H9 (cell line): ENCODE results near the gene IGF1R. TPM values are rescaled to one million over a fixed set of nuclear protein-coding genes. Genes with fewer than 3 reads are reported as not detected.

Experiments used
- DNase-seq: peaks from one replicate; pipeline ENCODE4 v3.0.0-alpha.2; 2017
- H2AFZ ChIP-seq: one replicate; pipeline ENCODE4 v1.6.1; 2013; ENCODE audit warnings: mild to moderate bottlenecking, low read length, control low read depth, moderate library complexity
- H2AK5ac ChIP-seq: 2 replicates; pipeline ENCODE4 v1.6.1; 2013; ENCODE audit warnings: low read length, control low read depth, mixed read lengths; ENCODE audit not compliant: insufficient read length
- H2BK120ac ChIP-seq: one replicate; pipeline ENCODE4 v1.6.1; 2013; ENCODE audit warnings: low read depth, mild to moderate bottlenecking, low read length, control low read depth, inconsistent platforms; ENCODE audit not compliant: poor library complexity, severe bottlenecking
- H2BK12ac ChIP-seq: 2 replicates; pipeline ENCODE4 v1.6.1; 2013; ENCODE audit warnings: low read length, control low read depth, mixed read lengths, low read depth; ENCODE audit not compliant: insufficient read length
- H2BK15ac ChIP-seq: 2 replicates; pipeline ENCODE4 v1.6.1; 2013; ENCODE audit warnings: low read depth, low read length, control low read depth
- H2BK20ac ChIP-seq: one replicate; pipeline ENCODE4 v1.6.1; 2013; ENCODE audit warnings: low read depth, mild to moderate bottlenecking, low read length, control low read depth, inconsistent platforms; ENCODE audit not compliant: poor library complexity, severe bottlenecking
- H2BK5ac ChIP-seq: 2 replicates; pipeline ENCODE4 v1.6.1; 2013; ENCODE audit warnings: low read length, control low read depth, mixed read lengths; ENCODE audit not compliant: insufficient read length
- H3K14ac ChIP-seq: 2 replicates; pipeline ENCODE4 v1.6.1; 2013; ENCODE audit warnings: low read length, control low read depth; ENCODE audit not compliant: insufficient read depth
- H3K18ac ChIP-seq: 2 replicates; pipeline ENCODE4 v1.6.1; 2013; ENCODE audit warnings: low read depth, mild to moderate bottlenecking, mixed read lengths, low read length, control low read depth; ENCODE audit not compliant: insufficient read length
- H3K23ac ChIP-seq: 2 replicates; pipeline ENCODE4 v1.6.1; 2013; ENCODE audit warnings: low read length, control low read depth, mixed read lengths, low read depth; ENCODE audit not compliant: insufficient read length
- H3K23me2 ChIP-seq: 2 replicates; pipeline ENCODE4 v1.6.1; 2013; ENCODE audit warnings: low read depth, mild to moderate bottlenecking, mixed read lengths, low read length, control low read depth; ENCODE audit not compliant: insufficient read length, poor library complexity, severe bottlenecking
- H3K27ac ChIP-seq: 2 replicates; pipeline ENCODE4 v1.5.1; 2013; ENCODE audit warnings: low read length, control low read depth, mixed read lengths, low read depth; ENCODE audit not compliant: insufficient read length
- H3K27me3 ChIP-seq: 2 replicates; pipeline ENCODE4 v1.6.1; 2013; ENCODE audit warnings: low read length, control low read depth, inconsistent platforms; ENCODE audit not compliant: insufficient read depth
- H3K4ac ChIP-seq: 2 replicates; pipeline ENCODE4 v1.6.1; 2013; ENCODE audit warnings: low read depth, mild to moderate bottlenecking, control low read depth, inconsistent platforms, low read length, moderate library complexity
- H3K4me1 ChIP-seq: 2 replicates; pipeline ENCODE4 v1.6.1; 2013; ENCODE audit warnings: low read length, control low read depth, inconsistent platforms; ENCODE audit not compliant: insufficient read depth
- H3K4me2 ChIP-seq: 2 replicates; pipeline ENCODE4 v1.6.1; 2013; ENCODE audit warnings: low read length, control low read depth, mixed read lengths; ENCODE audit not compliant: insufficient read length, insufficient read depth
- H3K56ac ChIP-seq: 2 replicates; pipeline ENCODE4 v1.6.1; 2013; ENCODE audit warnings: low read depth, mild to moderate bottlenecking, mixed read lengths, low read length, control low read depth; ENCODE audit not compliant: insufficient read length
- H3K79me1 ChIP-seq: 2 replicates; pipeline ENCODE4 v1.6.1; 2013; ENCODE audit warnings: low read depth, mild to moderate bottlenecking, moderate library complexity, low read length, control low read depth, inconsistent platforms; ENCODE audit not compliant: insufficient read depth, poor library complexity, severe bottlenecking
- H3K79me2 ChIP-seq: 2 replicates; pipeline ENCODE4 v1.6.1; 2013; ENCODE audit warnings: low read length, control low read depth, inconsistent platforms; ENCODE audit not compliant: insufficient read depth
- H3K9ac ChIP-seq: 2 replicates; pipeline ENCODE4 v1.6.1; 2013; ENCODE audit warnings: low read length, control low read depth, mixed read lengths; ENCODE audit not compliant: insufficient read length; ENCODE audit errors: extremely low read depth
- H3K9me3 ChIP-seq: one replicate; pipeline ENCODE4 v1.6.1; 2013; ENCODE audit warnings: low read depth, low read length, inconsistent platforms; ENCODE audit not compliant: control insufficient read depth
- H3T11ph ChIP-seq: one replicate; pipeline ENCODE4 v1.6.1; 2013; ENCODE audit warnings: mild to moderate bottlenecking, low read length, control low read depth, inconsistent platforms
- H4K20me1 ChIP-seq: one replicate; pipeline ENCODE4 v1.6.1; 2013; ENCODE audit not compliant: control insufficient read depth, insufficient read length, insufficient read depth
- H4K5ac ChIP-seq: 2 replicates; pipeline ENCODE4 v1.6.1; 2013; ENCODE audit warnings: low read depth, mild to moderate bottlenecking, mixed read lengths, low read length, control low read depth; ENCODE audit not compliant: insufficient read length
- H4K8ac ChIP-seq: replicated peaks from 2 replicates; pipeline ENCODE4 v1.6.1; 2013; ENCODE audit warnings: low read length, control low read depth, mixed read lengths, low read depth; ENCODE audit not compliant: insufficient read length
- H4K91ac ChIP-seq: 2 replicates; pipeline ENCODE4 v1.6.1; 2013; ENCODE audit warnings: low read depth, mild to moderate bottlenecking, moderate library complexity, mixed read lengths, low read length, control low read depth; ENCODE audit not compliant: insufficient read length
- H3K27ac Mint-ChIP-seq, 3 experiments: 2 replicates in 2 of 3; 3 replicates in 1 of 3; pipeline ENCODE4 v1.8.0; 2020 to 2021; ENCODE audit warnings: mixed read lengths in 3 of 3, mild to moderate bottlenecking in 1 of 3, moderate library complexity in 1 of 3
- H3K27me3 Mint-ChIP-seq: 2 replicates; pipeline ENCODE4 v1.8.0; 2021; ENCODE audit warnings: low read depth, mild to moderate bottlenecking, moderate library complexity, mixed read lengths
- H3K36me3 Mint-ChIP-seq, 3 experiments: 2 replicates in 2 of 3; 3 replicates in 1 of 3; pipeline ENCODE4 v1.8.0; 2020 to 2021; ENCODE audit warnings: low read depth in 3 of 3, mixed read lengths in 3 of 3; ENCODE audit not compliant: insufficient read depth in 1 of 3
- H3K4me1 Mint-ChIP-seq, 2 experiments: 2 replicates each; pipeline ENCODE4 v1.8.0; 2020; ENCODE audit warnings: mixed read lengths in 2 of 2
- H3K4me3 Mint-ChIP-seq, 2 experiments: 2 replicates in 1 of 2; 3 replicates in 1 of 2; pipeline ENCODE4 v1.8.0; 2020 to 2021; ENCODE audit warnings: mild to moderate bottlenecking in 2 of 2, mixed read lengths in 2 of 2, moderate library complexity in 1 of 2
- H3K9me3 Mint-ChIP-seq, 2 experiments: 2 replicates in 1 of 2; 3 replicates in 1 of 2; pipeline ENCODE4 v1.8.0; 2020; ENCODE audit warnings: mild to moderate bottlenecking in 2 of 2, mixed read lengths in 2 of 2, moderate library complexity in 1 of 2
- CTCF ChIP-seq: fragments of 200-600 bp; sonication (generic); conservative IDR thresholded peaks from 3 replicates; pipeline ENCODE4 v1.8.0; 2021; ENCODE audit warnings: antibody characterized with exemption, mild to moderate bottlenecking
- WGBS: extraction: QIAGEN DNeasy Blood & Tissue Kit; methylation state at CpG from one replicate; pipeline ENCODE4 v1.1.7; 2013; ENCODE audit warnings: missing lambda C conversion rate, low lambda C conversion rate, mixed read lengths; ENCODE audit not compliant: insufficient read length; ENCODE audit errors: extremely low coverage; 5-methylcytosine and 5-hydroxymethylcytosine counted together
- total RNA-seq: library from RNA; stranded (reverse); gene quantifications from 2 replicates; pipeline ENCODE4 v1.2.1, GENCODE V29; 2021

The IGF1R gene
- total RNA-seq, 1 experiment from 2014 or later: 70.0 TPM

GRCh38 chr15:98926236-98926635, 277.9 kb downstream of the IGF1R start:
- H2BK20ac ChIP-seq: no peak overlapping the region
- no peak overlapping the region for H2BK12ac ChIP-seq
- no peak overlapping the region for H3K9ac ChIP-seq
- no peak overlapping the region for H4K5ac ChIP-seq
- no peak overlapping the region for H2BK120ac ChIP-seq
- H3K9me3 Mint-ChIP-seq: no peaks in the 10 kb centered on the region
- H3K79me2 ChIP-seq: no peaks in the 10 kb centered on the region
- no peak for DNase-seq
- H3K27ac ChIP-seq: no peak overlapping the region
- no peak overlapping the region for H3T11ph ChIP-seq
- H2BK5ac ChIP-seq: no peak overlapping the region
- H3K9me3 ChIP-seq: no peaks in the 10 kb centered on the region
- WGBS: no CpG with 5 or more reads among the region's 1 CpG
- H3K27me3 Mint-ChIP-seq: no peaks in the 10 kb centered on the region
- no peaks in the 10 kb centered on the region for H3K27me3 ChIP-seq
- peaks cover 22 to 84% (median 70%) of the 10 kb centered on the region in 3 experiments; a peak in 6 of 7 replicates for H3K36me3 Mint-ChIP-seq
- H3K4me1 Mint-ChIP-seq: peaks cover 3 to 4% of the 10 kb centered on the region in 2 experiments; a peak in 2 of 4 replicates
- H4K8ac ChIP-seq: no peak overlapping the region
- no peak overlapping the region for H2AFZ ChIP-seq
- H3K4ac ChIP-seq: no peak overlapping the region
- TF ChIP-seq CTCF: no peak
- H3K79me1 ChIP-seq: no peaks in the 10 kb centered on the region
- no peaks in the 10 kb centered on the region for H4K20me1 ChIP-seq
- H2AK5ac ChIP-seq: no peak overlapping the region
- H3K23me2 ChIP-seq: no peaks in the 10 kb centered on the region
- H3K14ac ChIP-seq: no peak overlapping the region
- no peak overlapping the region for H3K4me2 ChIP-seq
- H3K18ac ChIP-seq: no peak overlapping the region
- H3K56ac ChIP-seq: no peak overlapping the region
- H3K23ac ChIP-seq: no peak overlapping the region
- peak overlapping the region in 1 of 3 experiments; percentile 58; a peak in 1 of 7 replicates for H3K27ac Mint-ChIP-seq
- no peak overlapping the region for H3K4me3 Mint-ChIP-seq
- no peak overlapping the region for H4K91ac ChIP-seq
- H3K4me1 ChIP-seq: no peaks in the 10 kb centered on the region
- no peak overlapping the region for H2BK15ac ChIP-seq
